Ovary (tissue), 3 donors: ENCODE measurements around the gene FAM9A.

ENCODE experiments used
- EP300 ChIP-seq: sonication (generic); formaldehyde crosslinking; IDR thresholded peaks from one replicate; pipeline ENCODE4 v1.6.1; 2017; ENCODE audit warnings: antibody characterized with exemption
- POLR2A ChIP-seq: fragments of 450-650 bp; IDR thresholded peaks from one replicate; pipeline ENCODE4 v1.6.1; 2017; ENCODE audit warnings: antibody characterized with exemption, mild to moderate bottlenecking, moderate library complexity
- TF ChIP-seq, protein P1 (sequence below), 3 donors: fragments of 450-650 bp in 2 of 3; fragments of 200-600 bp in 1 of 3; IDR thresholded peaks; one replicate each; pipeline versions ENCODE4 v1.5.1 to v1.8.0; 2016 to 2022; ENCODE audit warnings: antibody characterized with exemption in 3 of 3, mild to moderate bottlenecking in 1 of 3
- donor health status: DM: no; HTN: no; CAD: no.

DNA sequence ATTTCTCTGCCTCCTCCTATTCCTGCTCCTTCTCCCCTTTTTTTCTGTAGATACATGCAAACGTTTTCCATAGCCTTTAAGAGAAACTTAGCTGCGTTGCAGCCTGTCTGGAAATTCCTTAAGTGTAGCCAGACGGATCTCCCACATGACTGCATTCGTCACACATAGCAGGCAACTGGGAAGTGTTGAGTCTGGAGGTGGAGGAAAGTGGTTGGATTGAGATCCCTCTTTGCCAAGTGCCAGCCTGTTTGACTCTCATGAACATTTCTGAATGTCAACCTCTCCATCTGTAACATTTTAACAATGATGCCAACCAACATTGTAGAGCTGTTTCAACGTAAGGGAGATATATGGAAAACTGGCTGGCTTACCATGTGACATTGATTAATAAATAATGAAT lies 45.1 kb upstream of the FAM9A start:
- no peak for TF ChIP-seq POLR2A
- TF ChIP-seq, protein P1, sequence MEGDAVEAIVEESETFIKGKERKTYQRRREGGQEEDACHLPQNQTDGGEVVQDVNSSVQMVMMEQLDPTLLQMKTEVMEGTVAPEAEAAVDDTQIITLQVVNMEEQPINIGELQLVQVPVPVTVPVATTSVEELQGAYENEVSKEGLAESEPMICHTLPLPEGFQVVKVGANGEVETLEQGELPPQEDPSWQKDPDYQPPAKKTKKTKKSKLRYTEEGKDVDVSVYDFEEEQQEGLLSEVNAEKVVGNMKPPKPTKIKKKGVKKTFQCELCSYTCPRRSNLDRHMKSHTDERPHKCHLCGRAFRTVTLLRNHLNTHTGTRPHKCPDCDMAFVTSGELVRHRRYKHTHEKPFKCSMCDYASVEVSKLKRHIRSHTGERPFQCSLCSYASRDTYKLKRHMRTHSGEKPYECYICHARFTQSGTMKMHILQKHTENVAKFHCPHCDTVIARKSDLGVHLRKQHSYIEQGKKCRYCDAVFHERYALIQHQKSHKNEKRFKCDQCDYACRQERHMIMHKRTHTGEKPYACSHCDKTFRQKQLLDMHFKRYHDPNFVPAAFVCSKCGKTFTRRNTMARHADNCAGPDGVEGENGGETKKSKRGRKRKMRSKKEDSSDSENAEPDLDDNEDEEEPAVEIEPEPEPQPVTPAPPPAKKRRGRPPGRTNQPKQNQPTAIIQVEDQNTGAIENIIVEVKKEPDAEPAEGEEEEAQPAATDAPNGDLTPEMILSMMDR (IDR thresholded peaks at IDR 0.05), result no peak
- no peak for TF ChIP-seq EP300
